Measurements from ENCODE around the gene CCNK. TPM values are rescaled to one million over a fixed set of nuclear protein-coding genes. Genes with fewer than 3 reads are reported as not detected.
A peak's percentile ranks its signal among the peaks of the same experiment; 100 is the strongest.

The CCNK gene
- total RNA-seq, 1 donor, result 28.6 TPM

- no peak for TF ChIP-seq CTCF (IDR thresholded peaks at IDR 0.05; ENCODE audit: extremely low read depth, low read depth, low read length)
Measured at GRCh38 chr14:99556134-99556791, 75.1 kb downstream of the CCNK start.

GRCh38 chr14:99559286-99559990 lies 78.2 kb downstream of the CCNK start:
- no peak overlapping the region for H3K4me3 ChIP-seq (ENCODE audit: insufficient read depth, low read length)
- H3K27me3 ChIP-seq (ENCODE audit: insufficient read depth, low read length), result no peaks in the 10 kb centered on the region
- no peaks in the 10 kb centered on the region for H3K9me3 ChIP-seq (ENCODE audit: low read depth, low read length)
- no peak overlapping the region for H2AFZ ChIP-seq (ENCODE audit: low read length)
- peaks cover 43% of the 10 kb centered on the region for H4K20me1 ChIP-seq (ENCODE audit: insufficient read depth, low read length)
- H3K4me1 ChIP-seq (ENCODE audit: insufficient read depth, low read length), result peaks cover 11% of the 10 kb centered on the region
- no peaks in the 10 kb centered on the region for H3K36me3 ChIP-seq (ENCODE audit: insufficient read depth, low read length)
- no peak overlapping the region for H3K27ac ChIP-seq (ENCODE audit: low read depth, low read length)
- peaks cover 6% of the 10 kb centered on the region for H3K79me2 ChIP-seq (ENCODE audit: insufficient read depth, low read length)
- DNase-seq (ENCODE audit: insufficient read length, low spot score, missing footprints), result peak; percentile 60
- TF ChIP-seq CTCF (IDR thresholded peaks at IDR 0.05; ENCODE audit: extremely low read depth, low read depth, low read length), result no peak
- no peak overlapping the region for H3K4me2 ChIP-seq (ENCODE audit: insufficient read depth, low read length)

More at GRCh38 chr14:99556134-99556791, 75.1 kb downstream of the CCNK start:
- Histone ChIP-seq H3K9me3 (ENCODE audit: low read depth, low read length) (no peaks in the 10 kb centered on the region), H3K4me1 (ENCODE audit: insufficient read depth, low read length) (peaks cover 11% of the 10 kb centered on the region), H3K27me3 (ENCODE audit: insufficient read depth, low read length) (no peaks in the 10 kb centered on the region), H4K20me1 (ENCODE audit: insufficient read depth, low read length) (peaks cover 39% of the 10 kb centered on the region), H3K4me3 (ENCODE audit: insufficient read depth, low read length) (no peak overlapping the region), H2AFZ (ENCODE audit: low read length) (no peak overlapping the region), H3K4me2 (ENCODE audit: insufficient read depth, low read length) (no peak overlapping the region), H3K36me3 (ENCODE audit: insufficient read depth, low read length) (no peaks in the 10 kb centered on the region), H3K27ac (ENCODE audit: low read depth, low read length) (no peak overlapping the region), H3K79me2 (ENCODE audit: insufficient read depth, low read length) (peaks cover 6% of the 10 kb centered on the region)
- DNase-seq (ENCODE audit: insufficient read length, low spot score, missing footprints), result no peak

- Histone ChIP-seq H3K4me2 (ENCODE audit: insufficient read depth, low read length) (no peak overlapping the region), H4K20me1 (ENCODE audit: insufficient read depth, low read length) (peaks cover 49% of the 10 kb centered on the region), H3K79me2 (ENCODE audit: insufficient read depth, low read length) (peaks cover 6% of the 10 kb centered on the region), H3K27ac (ENCODE audit: low read depth, low read length) (no peak overlapping the region), H3K4me1 (ENCODE audit: insufficient read depth, low read length) (peaks cover 11% of the 10 kb centered on the region), H3K36me3 (ENCODE audit: insufficient read depth, low read length) (no peaks in the 10 kb centered on the region), H3K9me3 (ENCODE audit: low read depth, low read length) (no peaks in the 10 kb centered on the region), H3K4me3 (ENCODE audit: insufficient read depth, low read length) (no peak overlapping the region), H2AFZ (ENCODE audit: low read length) (no peak overlapping the region), H3K27me3 (ENCODE audit: insufficient read depth, low read length) (no peaks in the 10 kb centered on the region)
- peak; percentile 45 for DNase-seq (ENCODE audit: insufficient read length, low spot score, missing footprints)
- no peak for TF ChIP-seq CTCF (IDR thresholded peaks at IDR 0.05; ENCODE audit: extremely low read depth, low read depth, low read length)
Measured at GRCh38 chr14:99560403-99560802, 79.2 kb downstream of the CCNK start.

GRCh38 chr14:99560922-99561683 lies 79.9 kb downstream of the CCNK start:
- Histone ChIP-seq H3K27ac (ENCODE audit: low read depth, low read length) (no peak overlapping the region), H3K27me3 (ENCODE audit: insufficient read depth, low read length) (no peaks in the 10 kb centered on the region), H3K79me2 (ENCODE audit: insufficient read depth, low read length) (peaks cover 6% of the 10 kb centered on the region), H3K4me1 (ENCODE audit: insufficient read depth, low read length) (peaks cover 11% of the 10 kb centered on the region), H3K36me3 (ENCODE audit: insufficient read depth, low read length) (no peaks in the 10 kb centered on the region), H4K20me1 (ENCODE audit: insufficient read depth, low read length) (peaks cover 56% of the 10 kb centered on the region), H3K4me3 (ENCODE audit: insufficient read depth, low read length) (no peak overlapping the region), H2AFZ (ENCODE audit: low read length) (no peak overlapping the region), H3K9me3 (ENCODE audit: low read depth, low read length) (no peaks in the 10 kb centered on the region), H3K4me2 (ENCODE audit: insufficient read depth, low read length) (no peak overlapping the region)
- DNase-seq (ENCODE audit: insufficient read length, low spot score, missing footprints), result peak; percentile 64
- no peak for TF ChIP-seq CTCF (IDR thresholded peaks at IDR 0.05; ENCODE audit: extremely low read depth, low read depth, low read length)

All from osteoblast (primary cell).